Measurements from ENCODE around the gene SUGCT.

GRCh38 chr7:40757109-40757508, 622.3 kb downstream of the SUGCT start:
- TF ChIP-seq GATAD2A (IDR thresholded peaks at IDR 0.05) (no peak), SETDB1 (IDR thresholded peaks at IDR 0.05; ENCODE audit: low read length) (no peak), E2F5 (CRISPR knock-in tag; IDR thresholded peaks at IDR 0.05) (no peak), CTCF (IDR thresholded peaks at IDR 0.05 in 2 of 3, conservative IDR thresholded peaks at IDR 0.05 in 1 of 3; ENCODE audit: insufficient read depth in 2 of 3, low read depth in 1 of 3, low read length in 3 of 3) (no peak), ZBTB34 (CRISPR knock-in tag; IDR thresholded peaks at IDR 0.05) (no peak), GABPB1 (CRISPR knock-in tag; IDR thresholded peaks at IDR 0.05) (no peak), PRDM10 (IDR thresholded peaks at IDR 0.05; ENCODE audit: partially characterized antibody) (no peak), POLR2AphosphoS5 (IDR thresholded peaks at IDR 0.05; ENCODE audit: control insufficient read depth, insufficient read depth, low read depth, low read length) (no peak), ATF3 (IDR thresholded peaks at IDR 0.05) (no peak), ATF3 (CRISPR knock-in tag; conservative IDR thresholded peaks at IDR 0.05) (no peak), SMARCE1 (IDR thresholded peaks at IDR 0.05) (no peak), ATF6 (CRISPR knock-in tag; IDR thresholded peaks at IDR 0.05) (no peak), NCOA1 (IDR thresholded peaks at IDR 0.05; ENCODE audit: low read depth) (no peak), ZNF146 (CRISPR knock-in tag; IDR thresholded peaks at IDR 0.05; ENCODE audit: unreplicated experiment) (no peak), PHB2 (IDR thresholded peaks at IDR 0.05; ENCODE audit: low read depth) (no peak)

All from K562 (cell line).